Stimulated activated CD4-positive, alpha-beta T cell treated with anti-CD3 and anti-CD28 coated beads, Interleukin-2, amount 100 ng/mL, for 48 hours (primary cell): ENCODE data around the gene ASIC3.

Source experiments
- DNase-seq, 2 donors: peaks; one replicate each; pipeline ENCODE4 v3.0.0-alpha.2; 2020

ASIC3 gene

GRCh38 chr7:151074817-151075661 is 26.7 kb downstream of the ASIC3 start:
- DNase-seq, result no peak

GRCh38 chr7:151075662-151075971 is 27.3 kb downstream of the ASIC3 start:
- DNase-seq, result no peak

- no peak for DNase-seq
These were observed 27.7 kb downstream of the ASIC3 start for GRCh38 chr7:151075978-151076426.

GRCh38 chr7:151076863-151077704 is 28.8 kb downstream of the ASIC3 start:
- no peak for DNase-seq

GRCh38 chr7:151077705-151078232 is 29.4 kb downstream of the ASIC3 start:
- DNase-seq, result no peak

- no peak for DNase-seq
These were observed 30.1 kb downstream of the ASIC3 start for GRCh38 chr7:151078233-151079040.

GRCh38 chr7:151079199-151079910 is 31.0 kb downstream of the ASIC3 start:
- DNase-seq, result no peak

GRCh38 chr7:151080067-151080521 is 31.8 kb downstream of the ASIC3 start:
- no peak for DNase-seq

- peak; percentile 74 to 81 for DNase-seq
These were observed 32.3 kb downstream of the ASIC3 start, which contains the start of gene FASTK for GRCh38 chr7:151080522-151081169. FASTK (minus strand) TSS chr7:151080809; CDS start chr7:151080766, 43 bp downstream.

GRCh38 chr7:151081170-151082101 is 33.1 kb downstream of the ASIC3 start:
- DNase-seq, result no peak

- DNase-seq, result no peak
These were observed 34.1 kb downstream of the ASIC3 start for GRCh38 chr7:151082141-151083070.

GRCh38 chr7:151083071-151083823 is 34.9 kb downstream of the ASIC3 start, which contains the start of gene TMUB1:
TMUB1 (minus strand) TSS chr7:151083493; CDS start chr7:151082563, 930 bp downstream.
- DNase-seq, result peak; percentile 72 to 75

GRCh38 chr7:151083824-151084160 is 35.5 kb downstream of the ASIC3 start:
- no peak for DNase-seq

GRCh38 chr7:151085329-151085690 is 37.0 kb downstream of the ASIC3 start:
- no peak for DNase-seq

GRCh38 chr7:151085691-151086620 is 37.6 kb downstream of the ASIC3 start, which contains the start of gene AGAP3:
AGAP3 (plus strand) TSS chr7:151086475; CDS start chr7:151086742, 267 bp downstream.
- DNase-seq, result peak; percentile 35 to 42

- peak; percentile 27 to 32 for DNase-seq
These were observed 38.5 kb downstream of the ASIC3 start for GRCh38 chr7:151086802-151087244.
